H1 (cell line): ENCODE data around the gene IGLL1. TPM values are rescaled to one million over a fixed set of nuclear protein-coding genes. Genes with fewer than 3 reads are reported as not detected.

ENCODE experiments used
- CTCF ChIA-PET: fragments of 300-600 bp; sonication (Branson Sonifier 250); formaldehyde crosslinking; loops from one replicate; lab custom pipeline; 2021; ENCODE audit not compliant: partially characterized antibody; lab: Charles Lee
- POLR2A ChIA-PET: fragments of 300-600 bp; sonication (Branson Sonifier 250); formaldehyde crosslinking; loops from one replicate; lab custom pipeline; 2021; ENCODE audit warnings: inconsistent platforms; ENCODE audit not compliant: partially characterized antibody; lab: Charles Lee
- DNase-seq, 2 experiments: peaks; one replicate each; pipeline versions ENCODE4 v3.0.0 to v3.0.0-alpha.2; 2010 to 2022; ENCODE audit warnings: low spot score in 2 of 2, low read depth in 1 of 2, mixed read lengths in 1 of 2
- FAIRE-seq: peaks from 2 replicates; lab custom pipeline; 2011; peaks lifted over from hg19 to GRCh38; lab: Jason Lieb, UNC
- H2AFZ ChIP-seq: 2 replicates; pipeline ENCODE4 v1.8.1; 2012; ENCODE audit warnings: low read length, inconsistent platforms
- H2AK5ac ChIP-seq: 2 replicates; pipeline ENCODE4 v1.6.1; 2013; ENCODE audit warnings: low read depth, low read length
- H2BK120ac ChIP-seq: replicated peaks from 2 replicates; pipeline ENCODE3; 2013; ENCODE audit warnings: low read depth, low read length, inconsistent platforms
- H2BK12ac ChIP-seq: 2 replicates; pipeline ENCODE4 v1.6.1; 2013; ENCODE audit warnings: low read depth, low read length
- H2BK15ac ChIP-seq: 2 replicates; pipeline ENCODE4 v1.6.1; 2013; ENCODE audit warnings: low read length
- H2BK20ac ChIP-seq: 2 replicates; pipeline ENCODE4 v1.6.1; 2013; ENCODE audit warnings: low read length
- H2BK5ac ChIP-seq: 2 replicates; pipeline ENCODE4 v1.6.1; 2013; ENCODE audit warnings: low read depth, low read length
- H3K14ac ChIP-seq: 2 replicates; pipeline ENCODE4 v1.6.1; 2013; ENCODE audit warnings: inconsistent platforms; ENCODE audit not compliant: insufficient read length
- H3K18ac ChIP-seq: 2 replicates; pipeline ENCODE4 v1.6.1; 2013; ENCODE audit warnings: low read length; ENCODE audit errors: extremely low read depth
- H3K23ac ChIP-seq: 2 replicates; pipeline ENCODE4 v1.6.1; 2013; ENCODE audit warnings: inconsistent platforms; ENCODE audit not compliant: insufficient read length
- H3K23me2 ChIP-seq: 2 replicates; pipeline ENCODE4 v1.6.1; 2013; ENCODE audit warnings: low read depth, low read length
- H3K27ac ChIP-seq: 2 replicates; pipeline ENCODE4 v1.6.1; 2011; ENCODE audit warnings: low read depth, low read length, inconsistent platforms
- H3K27me3 ChIP-seq, 4 experiments: replicated peaks in 1 of 4; 1 replicate in 1 of 4; 2 replicates in 3 of 4; pipeline versions ENCODE4 v1.6.1 to v1.8.1; 2011 to 2013; ENCODE audit warnings: low read length in 3 of 4, mild to moderate bottlenecking in 3 of 4, inconsistent platforms in 2 of 4, mixed read lengths in 2 of 4, moderate library complexity in 1 of 4; ENCODE audit not compliant: control insufficient read depth in 3 of 4, insufficient read depth in 3 of 4; ENCODE audit errors: extremely low read depth in 1 of 4
- H3K36me3 ChIP-seq, 4 experiments: 2 replicates each; pipeline versions ENCODE4 v1.6.1 to v1.8.1; 2011 to 2013; ENCODE audit warnings: mild to moderate bottlenecking in 4 of 4, low read length in 3 of 4, moderate library complexity in 2 of 4, control low read depth in 1 of 4, inconsistent platforms in 1 of 4; ENCODE audit not compliant: insufficient read depth in 4 of 4, control insufficient read depth in 2 of 4
- H3K4ac ChIP-seq: replicated peaks from 2 replicates; pipeline ENCODE3; 2013; ENCODE audit warnings: low read length, low read depth, mixed read lengths, inconsistent platforms; ENCODE audit not compliant: insufficient read length
- H3K4me1 ChIP-seq, 4 experiments: replicated peaks in 1 of 4; 1 replicate in 1 of 4; 2 replicates in 3 of 4; pipeline versions ENCODE4 v1.6.1 to v1.8.1; 2011 to 2013; ENCODE audit warnings: low read length in 3 of 4, inconsistent platforms in 2 of 4, mixed read lengths in 1 of 4; ENCODE audit not compliant: insufficient read depth in 4 of 4, control insufficient read depth in 3 of 4
- H3K4me2 ChIP-seq, 2 experiments: 2 replicates each; pipeline versions ENCODE4 v1.6.1 to v1.8.1; 2011 to 2013; ENCODE audit warnings: low read depth in 2 of 2, low read length in 2 of 2, control low read depth in 1 of 2, inconsistent platforms in 1 of 2, mild to moderate bottlenecking in 1 of 2; ENCODE audit not compliant: insufficient read depth in 1 of 2
- H3K4me3 ChIP-seq, 4 experiments: fragments of 200-600, 300-600 bp in 1 of 4; sonication (generic), shearing (Covaris generic), sonication (Bioruptor Twin) in 1 of 4; 2 replicates each; pipeline versions ENCODE4 v1.5.1 to v1.8.1; 2011 to 2016; ENCODE audit warnings: low read length in 4 of 4, low read depth in 3 of 4, control low read depth in 2 of 4, inconsistent platforms in 2 of 4, mild to moderate bottlenecking in 2 of 4, mixed read lengths in 1 of 4, moderate library complexity in 1 of 4; ENCODE audit not compliant: insufficient read depth in 2 of 4; ENCODE audit errors: extremely low read depth in 1 of 4
- H3K56ac ChIP-seq: replicated peaks from 2 replicates; pipeline ENCODE3; 2013; ENCODE audit warnings: low read depth, mild to moderate bottlenecking, mixed read lengths, low read length, inconsistent platforms; ENCODE audit not compliant: insufficient read length
- H3K79me1 ChIP-seq: 2 replicates; pipeline ENCODE4 v1.6.1; 2013; ENCODE audit warnings: low read depth, low read length, control low read depth
- H3K79me2 ChIP-seq, 2 experiments: 2 replicates each; pipeline versions ENCODE4 v1.6.1 to v1.8.1; 2012 to 2013; ENCODE audit warnings: low read length in 2 of 2, mild to moderate bottlenecking in 2 of 2, inconsistent platforms in 1 of 2; ENCODE audit not compliant: insufficient read depth in 2 of 2, control insufficient read depth in 1 of 2
- H3K9ac ChIP-seq, 4 experiments: replicated peaks in 1 of 4; 1 replicate in 1 of 4; 2 replicates in 3 of 4; pipeline versions ENCODE4 v1.6.1 to v1.8.1; 2011 to 2013; ENCODE audit warnings: low read depth in 3 of 4, low read length in 3 of 4, control low read depth in 2 of 4, mild to moderate bottlenecking in 2 of 4, moderate library complexity in 2 of 4, inconsistent platforms in 1 of 4; ENCODE audit errors: extremely low read depth in 1 of 4
- H3K9me3 ChIP-seq, 2 experiments: 2 replicates each; pipeline versions ENCODE4 v1.6.1 to v1.8.1; 2012 to 2013; ENCODE audit warnings: mild to moderate bottlenecking in 2 of 2, moderate library complexity in 2 of 2, control low read depth in 1 of 2, inconsistent platforms in 1 of 2, low read depth in 1 of 2, low read length in 1 of 2, mixed read lengths in 1 of 2; ENCODE audit not compliant: insufficient read depth in 2 of 2
- H4K20me1 ChIP-seq, 2 experiments: replicated peaks in 1 of 2; 2 replicates each; pipeline versions ENCODE3 to v1.8.1; 2011 to 2013; ENCODE audit warnings: inconsistent platforms in 2 of 2, low read length in 2 of 2, mild to moderate bottlenecking in 1 of 2; ENCODE audit not compliant: insufficient read depth in 2 of 2, control insufficient read depth in 1 of 2
- H4K5ac ChIP-seq: 2 replicates; pipeline ENCODE4 v1.6.1; 2013; ENCODE audit warnings: low read length, low read depth, mixed read lengths, inconsistent platforms; ENCODE audit not compliant: insufficient read length
- H4K8ac ChIP-seq: 2 replicates; pipeline ENCODE4 v1.8.0; 2013; ENCODE audit warnings: mild to moderate bottlenecking, moderate library complexity, low read length, inconsistent platforms; ENCODE audit not compliant: insufficient read depth; ENCODE audit errors: extremely low read depth
- H4K91ac ChIP-seq: replicated peaks from 2 replicates; pipeline ENCODE3; 2013; ENCODE audit warnings: low read length, mixed read lengths, inconsistent platforms; ENCODE audit not compliant: insufficient read length
- FOSL1 ChIP-seq: IDR thresholded peaks from 2 replicates; pipeline ENCODE4 v1.6.1; 2011; ENCODE audit warnings: mild to moderate bottlenecking, low read depth, low read length, moderate library complexity; ENCODE audit not compliant: insufficient read depth
- POLR2A ChIP-seq, 2 experiments: IDR thresholded peaks; 1 replicate in 1 of 2; 2 replicates in 1 of 2; pipeline ENCODE4 v1.6.1; 2011; ENCODE audit warnings: low read depth in 2 of 2, low read length in 2 of 2, mild to moderate bottlenecking in 2 of 2; ENCODE audit errors: control extremely low read depth in 1 of 2
- SUZ12 ChIP-seq: fragments of 200-600 bp; sonication (generic); IDR thresholded peaks from 2 replicates; pipeline ENCODE4 v1.6.1; 2012; ENCODE audit warnings: mild to moderate bottlenecking, inconsistent platforms, low read length, moderate library complexity, mixed read lengths
- WGBS, 2 experiments: shearing (Covaris generic) in 1 of 2; methylation state at CpG; one replicate each; pipeline versions ENCODE4 v1.1.6 to v1.1.7; 2013 to 2015; ENCODE audit warnings: low lambda C conversion rate in 2 of 2, mixed read lengths in 2 of 2, inconsistent platforms in 1 of 2, low coverage in 1 of 2, missing lambda C conversion rate in 1 of 2; ENCODE audit not compliant: insufficient replicate concordance in 2 of 2, insufficient coverage in 1 of 2, insufficient read length in 1 of 2; ENCODE audit errors: extremely low coverage in 1 of 2, missing lambda C conversion rate in 1 of 2; 5-methylcytosine and 5-hydroxymethylcytosine counted together
- polyA plus RNA-seq, 7 experiments: library from polyadenylated mRNA; depleted of rRNA in 3 of 7; stranded (reverse) in 5 of 7; unstranded in 2 of 7; fragments of >200 nt in 5 of 7; fragments of 200-250 nt in 2 of 7; gene quantifications; 1 replicate in 5 of 7; 2 replicates in 1 of 7; 4 replicates in 1 of 7; pipeline versions ENCODE4 v1.2.1 to v1.2.3, GENCODE V29; 2011 to 2013; ENCODE audit warnings: missing spikeins in 2 of 7, mixed read lengths in 2 of 7
- total RNA-seq: library from RNA; stranded (reverse); fragmentation: NEBNext Ultra II Directional; extraction: Animal tissue kit (Norgen Biotek cat#: 25700); gene quantifications from 2 replicates; pipeline ENCODE4 v1.2.1, GENCODE V29; 2021

The IGLL1 gene
- total and polyA plus RNA-seq, 2 of the 8 experiments (the other 6 are each of a cell fraction or from before 2014, with no cell fraction given) = not detected

DNA sequence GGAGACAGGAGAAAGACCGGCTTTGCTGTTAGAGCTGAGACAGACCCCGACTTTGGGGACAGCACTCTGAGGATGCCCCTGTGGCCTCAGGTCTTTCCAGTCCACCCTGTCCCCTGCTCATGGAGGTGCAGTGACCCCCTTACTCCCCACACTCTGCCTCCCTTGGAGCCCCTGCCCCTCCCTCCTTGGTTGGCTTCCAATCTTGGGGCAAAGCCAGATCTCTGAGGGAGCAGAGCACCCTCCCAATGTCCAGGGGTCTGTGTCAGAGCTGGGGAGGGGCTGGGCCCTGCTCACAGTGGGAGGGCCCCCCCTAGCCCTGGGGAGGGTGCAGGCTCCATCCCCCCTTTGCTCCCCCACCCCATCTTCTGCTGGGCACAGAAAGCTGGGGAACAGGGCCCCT, 50.0 kb downstream of the IGLL1 start:
- CTCF ChIA-PET = interaction anchor here (0.9 kb wide), 1 partner anchor 92 kb away, joined by 3 read pairs; no protein-coding TSS in a partner anchor
- WGBS, 2 experiments = 100% methylated on average over 2 of the region's 2 CpGs; no CpG with 5 or more reads in 1 of the 2 experiments
- TF ChIP-seq POLR2A (IDR thresholded peaks at IDR 0.05; ENCODE audit: control extremely low read depth in 1 of 2, low read depth in 2 of 2, low read length in 2 of 2) (no peak), SUZ12 (no peak), FOSL1 (no peak)

More for the DNA sequence above, 50.0 kb downstream of the IGLL1 start:
- Histone ChIP-seq H4K91ac (no peak overlapping the region), H2BK12ac (no peak overlapping the region), H3K27ac (no peak overlapping the region), H3K4me2 (no peak overlapping the region), H3K9me3 (no peaks in the 10 kb centered on the region), H3K23ac (no peak overlapping the region), H2BK120ac (no peak overlapping the region), H3K9ac (no peak overlapping the region), H2BK15ac (no peak overlapping the region), H3K79me1 (no peaks in the 10 kb centered on the region), H3K56ac (no peak overlapping the region), H4K5ac (no peak overlapping the region), H3K4ac (no peak overlapping the region), H3K23me2 (peaks cover 5% of the 10 kb centered on the region; the same call in 1 of the 2 replicates), H3K14ac (no peak overlapping the region), H3K18ac (no peak overlapping the region), H3K36me3 (no peaks in the 10 kb centered on the region), H3K27me3 (peaks cover 1 to 8% (median 6%) of the 10 kb centered on the region in 4 experiments; a peak in 4 of 7 replicates), H2AFZ (no peak overlapping the region), H4K8ac (no peak overlapping the region), H3K4me1 (peaks cover 0 to 32% (median 24%) of the 10 kb centered on the region in 4 experiments; a peak in 6 of 7 replicates), H2BK5ac (no peak overlapping the region), H3K4me3 (no peak overlapping the region), H2BK20ac (no peak overlapping the region), H2AK5ac (no peak overlapping the region), H3K79me2 (no peaks in the 10 kb centered on the region), H4K20me1 (peaks cover 0 to 3% of the 10 kb centered on the region in 2 experiments)
- POLR2A ChIA-PET = no interaction called here
- FAIRE-seq = no peak
- DNase-seq = no peak
